Small intestine (tissue), 7 donors: ENCODE results near the gene CDH23. TPM values are rescaled to one million over a fixed set of nuclear protein-coding genes. Genes with fewer than 3 reads are reported as not detected.

Experiments used
- DNase-seq, 2 donors: peaks; one replicate each; pipeline versions ENCODE4 v3.0.0 to v3.0.0-alpha.2; 2013
- FAIRE-seq: peaks from 2 replicates; lab custom pipeline; 2012; peaks lifted over from hg19 to GRCh38; lab: Jason Lieb, UNC
- H3K27ac ChIP-seq, 3 donors: one replicate each; pipeline ENCODE4 v1.5.1; 2013; ENCODE audit warnings: low read length in 2 of 3, mild to moderate bottlenecking in 2 of 3, control low read depth in 1 of 3, inconsistent platforms in 1 of 3, low read depth in 1 of 3, moderate library complexity in 1 of 3
- H3K27me3 ChIP-seq, 3 donors: one replicate each; pipeline ENCODE4 v1.6.1; 2013; ENCODE audit warnings: low read length in 3 of 3, inconsistent platforms in 1 of 3; ENCODE audit not compliant: control insufficient read depth in 3 of 3, insufficient read depth in 3 of 3
- H3K36me3 ChIP-seq, 3 donors: one replicate each; pipeline ENCODE4 v1.6.1; 2013; ENCODE audit warnings: low read length in 3 of 3, inconsistent platforms in 1 of 3, low read depth in 1 of 3, mild to moderate bottlenecking in 1 of 3, moderate library complexity in 1 of 3; ENCODE audit not compliant: control insufficient read depth in 3 of 3, insufficient read depth in 2 of 3
- H3K4me1 ChIP-seq, 3 donors: one replicate each; pipeline ENCODE4 v1.6.1; 2013; ENCODE audit warnings: low read length in 2 of 3, inconsistent platforms in 1 of 3, low read depth in 1 of 3, mild to moderate bottlenecking in 1 of 3, moderate library complexity in 1 of 3; ENCODE audit not compliant: control insufficient read depth in 3 of 3, insufficient read depth in 2 of 3
- H3K4me3 ChIP-seq, 3 donors: one replicate each; pipeline ENCODE4 v1.5.1; 2013; ENCODE audit warnings: low read length in 3 of 3, control low read depth in 1 of 3, inconsistent platforms in 1 of 3, low read depth in 1 of 3, mild to moderate bottlenecking in 1 of 3, moderate library complexity in 1 of 3
- H3K9me3 ChIP-seq, 2 donors: one replicate each; pipeline ENCODE4 v1.6.1; 2013; ENCODE audit warnings: low read depth in 1 of 2, low read length in 1 of 2; ENCODE audit not compliant: control insufficient read depth in 2 of 2, insufficient read depth in 1 of 2
- WGBS, 3 donors: extraction: QIAGEN DNeasy Blood & Tissue Kit; methylation state at CpG; one replicate each; pipeline ENCODE4 v1.1.7; 2013; 5-methylcytosine and 5-hydroxymethylcytosine counted together
- polyA plus RNA-seq, 4 donors: library from polyadenylated mRNA; stranded (reverse) in 3 of 4; unstranded in 1 of 4; fragments of 200-250 nt in 3 of 4; fragments of 120-200 nt in 1 of 4; gene quantifications; one replicate each; pipeline versions ENCODE4 v1.2.1 to v1.2.3, GENCODE V29; 2013
- donor health status: healthy with polysubstance abuse.
- donor health status: control.
- donor health status: control.
- donor health status: Bipolar disorder and iron deficiency.
- donor health status: healthy.

Gene CDH23
- polyA plus RNA-seq, 4 donors = 0.89 to 2.5 (median 1.6) TPM

GRCh38 chr10:71613261-71613777 lies 216.6 kb downstream of the CDH23 start:
- WGBS, 3 donors = 39 to 61% (median 51%) methylated on average over 2 of the region's 2 CpGs
- no peak for FAIRE-seq
- H3K4me1 ChIP-seq = peaks cover 0 to 22% (median 1%) of the 10 kb centered on the region in 3 donors
- H3K4me3 ChIP-seq = no peak overlapping the region
- H3K27me3 ChIP-seq = no peaks in the 10 kb centered on the region
- H3K36me3 ChIP-seq = no peaks in the 10 kb centered on the region
- DNase-seq = peak; percentile 88 to 96
- H3K9me3 ChIP-seq = no peaks in the 10 kb centered on the region
- H3K27ac ChIP-seq = peak overlapping the region; percentile 57 to 79 (median 78)

- no peaks in the 10 kb centered on the region for H3K27me3 ChIP-seq
- DNase-seq = no peak
- H3K4me1 ChIP-seq = peaks cover 0 to 22% (median 1%) of the 10 kb centered on the region in 3 donors
- 70 to 85% (median 74%) methylated on average over 4 of the region's 4 CpGs for WGBS, 3 donors
- H3K9me3 ChIP-seq = no peaks in the 10 kb centered on the region
- H3K27ac ChIP-seq = peak overlapping the region; percentile 57 to 79 (median 74)
- H3K4me3 ChIP-seq = no peak overlapping the region
- no peaks in the 10 kb centered on the region for H3K36me3 ChIP-seq
- FAIRE-seq = no peak
Observed at GRCh38 chr10:71613877-71614276, 217.2 kb downstream of the CDH23 start.

GRCh38 chr10:71614946-71615345 lies 218.2 kb downstream of the CDH23 start:
- Histone ChIP-seq H3K4me1 (peaks cover 0 to 22% (median 1%) of the 10 kb centered on the region in 3 donors), H3K27ac (no peak overlapping the region), H3K27me3 (no peaks in the 10 kb centered on the region), H3K36me3 (no peaks in the 10 kb centered on the region), H3K4me3 (no peak overlapping the region), H3K9me3 (no peaks in the 10 kb centered on the region)
- WGBS, 3 donors = 85 to 88% (median 87%) methylated on average over 5 of the region's 5 CpGs
- DNase-seq = no peak
- FAIRE-seq = no peak

GRCh38 chr10:71615538-71616329 lies 219.0 kb downstream of the CDH23 start:
- no peaks in the 10 kb centered on the region for H3K9me3 ChIP-seq
- peaks cover 0 to 24% (median 1%) of the 10 kb centered on the region in 3 donors for H3K4me1 ChIP-seq
- no peaks in the 10 kb centered on the region for H3K27me3 ChIP-seq
- no peak overlapping the region for H3K27ac ChIP-seq
- FAIRE-seq (no peak), DNase-seq (no peak)
- WGBS, 3 donors = 87 to 90% (median 90%) methylated on average over 24 of the region's 24 CpGs
- no peak overlapping the region for H3K4me3 ChIP-seq
- H3K36me3 ChIP-seq = no peaks in the 10 kb centered on the region

- H3K4me1 ChIP-seq = peaks cover 1 to 35% (median 1%) of the 10 kb centered on the region in 3 donors
- H3K36me3 ChIP-seq = no peaks in the 10 kb centered on the region
- 48 to 83% (median 65%) methylated on average over 12 of the region's 12 CpGs for WGBS, 3 donors
- H3K27me3 ChIP-seq = no peaks in the 10 kb centered on the region
- no peak overlapping the region for H3K4me3 ChIP-seq
- FAIRE-seq = no peak
- no peaks in the 10 kb centered on the region for H3K9me3 ChIP-seq
- peak overlapping the region in 2 of 3 donors; percentile 50 to 59 for H3K27ac ChIP-seq
- DNase-seq = peak; percentile 50 to 88
Observed at GRCh38 chr10:71616817-71617654, 220.3 kb downstream of the CDH23 start.

- no peaks in the 10 kb centered on the region for H3K36me3 ChIP-seq
- peaks cover 5 to 45% (median 7%) of the 10 kb centered on the region in 3 donors for H3K4me1 ChIP-seq
- FAIRE-seq = no peak
- no peak for DNase-seq
- no peaks in the 10 kb centered on the region for H3K9me3 ChIP-seq
- H3K27me3 ChIP-seq = no peaks in the 10 kb centered on the region
- H3K27ac ChIP-seq = no peak overlapping the region
- no peak overlapping the region for H3K4me3 ChIP-seq
- WGBS, 3 donors = 92 to 94% (median 92%) methylated on average over 5 to 6 of the region's 6 CpGs
Observed at GRCh38 chr10:71618176-71618575, 221.5 kb downstream of the CDH23 start.

GRCh38 chr10:71618598-71618997 lies 221.9 kb downstream of the CDH23 start:
- DNase-seq (no peak), FAIRE-seq (no peak)
- Histone ChIP-seq H3K27ac (no peak overlapping the region), H3K27me3 (no peaks in the 10 kb centered on the region), H3K4me1 (peaks cover 5 to 46% (median 7%) of the 10 kb centered on the region in 3 donors), H3K36me3 (no peaks in the 10 kb centered on the region), H3K4me3 (no peak overlapping the region), H3K9me3 (no peaks in the 10 kb centered on the region)
- whole genome bisulfite sequencing, 3 donors = 83 to 92% (median 86%) methylated on average over 8 of the region's 8 CpGs

- Histone ChIP-seq H3K36me3 (no peaks in the 10 kb centered on the region), H3K4me3 (no peak overlapping the region), H3K4me1 (peaks cover 5 to 46% (median 5%) of the 10 kb centered on the region in 3 donors), H3K9me3 (no peaks in the 10 kb centered on the region), H3K27me3 (no peaks in the 10 kb centered on the region), H3K27ac (no peak overlapping the region)
- FAIRE-seq = no peak
- 81 to 89% (median 88%) methylated on average over 7 of the region's 7 CpGs for WGBS, 3 donors
- DNase-seq = no peak
Observed at GRCh38 chr10:71620642-71621041, 223.9 kb downstream of the CDH23 start.
